ENCODE results near the gene THTPA. TPM values are rescaled to one million over a fixed set of nuclear protein-coding genes. Genes with fewer than 3 reads are reported as not detected.

Gene THTPA, protein sequence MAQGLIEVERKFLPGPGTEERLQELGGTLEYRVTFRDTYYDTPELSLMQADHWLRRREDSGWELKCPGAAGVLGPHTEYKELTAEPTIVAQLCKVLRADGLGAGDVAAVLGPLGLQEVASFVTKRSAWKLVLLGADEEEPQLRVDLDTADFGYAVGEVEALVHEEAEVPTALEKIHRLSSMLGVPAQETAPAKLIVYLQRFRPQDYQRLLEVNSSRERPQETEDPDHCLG
- 10 to 100 TPM; 16.5 to 19.3 (median 19.1) TPM for total RNA-seq
- 9.4 TPM for total RNA-seq (2013)

DNA sequence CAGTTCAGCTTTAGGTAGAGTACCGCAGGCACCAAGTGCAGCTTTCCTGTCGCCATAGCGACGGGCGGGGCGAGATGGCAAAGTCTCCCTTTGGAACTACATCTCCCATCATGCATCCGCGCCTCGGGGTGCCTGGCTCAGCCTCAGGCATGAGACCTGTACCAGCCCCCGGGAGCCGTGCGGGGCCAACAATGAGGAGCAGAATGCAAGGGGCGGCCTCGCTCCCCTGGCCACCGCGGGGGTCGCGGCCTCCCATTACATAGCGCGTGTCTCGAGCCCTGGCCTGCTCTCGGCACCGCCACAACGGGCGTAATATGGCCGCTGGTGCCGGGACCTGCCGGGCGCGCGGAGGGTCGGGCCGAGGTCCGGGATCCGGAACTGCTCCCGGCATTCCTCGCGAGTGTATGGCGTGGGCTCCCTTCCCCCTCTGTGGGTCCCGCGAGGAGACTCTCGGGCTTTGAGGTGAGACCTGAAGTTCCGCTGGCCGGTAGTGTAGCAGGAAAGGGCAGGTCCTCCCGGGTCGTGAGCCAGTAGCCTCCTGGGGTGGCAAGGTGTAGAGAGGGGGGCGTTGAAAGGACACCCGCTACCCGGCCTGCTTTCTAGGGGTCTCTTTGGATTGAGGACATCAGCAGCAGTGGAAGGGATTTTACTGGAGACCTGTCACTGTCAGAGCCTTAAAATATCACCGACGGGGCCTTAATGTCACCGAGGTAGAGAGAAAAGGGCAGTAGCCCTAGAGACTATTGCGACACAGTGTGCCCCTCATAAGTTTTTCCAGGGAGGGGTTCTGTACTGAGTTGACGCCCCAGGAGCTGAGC is at the start of gene THTPA:
THTPA (plus strand) TSS at position 390 of the 818 bp plus-strand sequence. CDS start 487 bp downstream, outside the sequence.
- Histone ChIP-seq H3K27me3 (ENCODE audit: control insufficient read depth, insufficient read depth, low read length) (peaks cover under 1% of the 10 kb centered on the region), H3K4me1 (ENCODE audit: control insufficient read depth, insufficient read depth, low read length) (peaks cover 29% of the 10 kb centered on the region), H3K36me3 (ENCODE audit: control insufficient read depth, insufficient read depth, low read length) (peaks cover 21% of the 10 kb centered on the region), H3K4me3 (ENCODE audit: low read length) (peak within 1 kb of the TSS; percentile 98), H3K27ac (ENCODE audit: low read length) (peak within 1 kb of the TSS; percentile 93), H3K9me3 (ENCODE audit: control insufficient read depth, insufficient read depth, low read length) (no peaks in the 10 kb centered on the region)
- H3K4me3 Mint-ChIP-seq, result peak within 1 kb of the TSS; percentile 98
- DNase-seq, result peak; percentile 83 to 96
- H3K36me3 Mint-ChIP-seq, result no peaks in the 10 kb centered on the region
- intact Hi-C loops (cut with micrococcal nuclease), result no loop called here
- TF ChIP-seq, protein P1, sequence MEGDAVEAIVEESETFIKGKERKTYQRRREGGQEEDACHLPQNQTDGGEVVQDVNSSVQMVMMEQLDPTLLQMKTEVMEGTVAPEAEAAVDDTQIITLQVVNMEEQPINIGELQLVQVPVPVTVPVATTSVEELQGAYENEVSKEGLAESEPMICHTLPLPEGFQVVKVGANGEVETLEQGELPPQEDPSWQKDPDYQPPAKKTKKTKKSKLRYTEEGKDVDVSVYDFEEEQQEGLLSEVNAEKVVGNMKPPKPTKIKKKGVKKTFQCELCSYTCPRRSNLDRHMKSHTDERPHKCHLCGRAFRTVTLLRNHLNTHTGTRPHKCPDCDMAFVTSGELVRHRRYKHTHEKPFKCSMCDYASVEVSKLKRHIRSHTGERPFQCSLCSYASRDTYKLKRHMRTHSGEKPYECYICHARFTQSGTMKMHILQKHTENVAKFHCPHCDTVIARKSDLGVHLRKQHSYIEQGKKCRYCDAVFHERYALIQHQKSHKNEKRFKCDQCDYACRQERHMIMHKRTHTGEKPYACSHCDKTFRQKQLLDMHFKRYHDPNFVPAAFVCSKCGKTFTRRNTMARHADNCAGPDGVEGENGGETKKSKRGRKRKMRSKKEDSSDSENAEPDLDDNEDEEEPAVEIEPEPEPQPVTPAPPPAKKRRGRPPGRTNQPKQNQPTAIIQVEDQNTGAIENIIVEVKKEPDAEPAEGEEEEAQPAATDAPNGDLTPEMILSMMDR (IDR thresholded peaks at IDR 0.05), result no peak
- H3K4me1 Mint-ChIP-seq, result peaks cover 28 to 33% of the 10 kb centered on the region in 2 donors
- under 1% methylated on average over 53 of the region's 54 CpGs for WGBS (ENCODE audit: insufficient coverage)
- H3K27me3 Mint-ChIP-seq (ENCODE audit: low read depth in 2 of 2), result no peaks in the 10 kb centered on the region
- H3K9me3 Mint-ChIP-seq, result no peaks in the 10 kb centered on the region
- H3K27ac Mint-ChIP-seq, result peak within 1 kb of the TSS; percentile 91 to 96
- peak; percentile 82 to 87 (median 86) for ATAC-seq

DNA sequence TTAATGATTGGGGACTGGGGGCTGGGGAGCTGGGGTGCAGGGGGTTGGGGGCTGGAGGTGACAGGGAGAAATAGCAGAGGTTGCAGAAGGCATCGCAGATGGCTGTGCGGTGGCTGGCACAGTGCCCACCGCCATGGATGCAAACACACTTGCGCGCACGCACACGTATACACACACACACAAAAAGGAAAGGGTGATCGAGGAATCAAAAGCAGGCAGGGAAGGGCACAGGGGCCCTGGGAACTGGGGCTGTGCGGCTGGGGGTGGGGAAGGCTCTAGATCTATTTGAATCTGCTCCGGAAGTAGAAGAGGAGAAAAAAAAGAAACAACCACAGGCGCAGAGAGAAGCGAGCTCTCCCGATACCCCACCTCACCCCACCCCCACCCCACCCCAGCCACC is 43.9 kb upstream of the THTPA start:
- Histone ChIP-seq H3K27me3 (ENCODE audit: control insufficient read depth, insufficient read depth, low read length) (no peaks in the 10 kb centered on the region), H3K4me1 (ENCODE audit: control insufficient read depth, insufficient read depth, low read length) (peaks cover 3% of the 10 kb centered on the region), H3K27ac (ENCODE audit: low read length) (no peak overlapping the region), H3K36me3 (ENCODE audit: control insufficient read depth, insufficient read depth, low read length) (no peaks in the 10 kb centered on the region), H3K4me3 (ENCODE audit: low read length) (no peak overlapping the region), H3K9me3 (ENCODE audit: control insufficient read depth, insufficient read depth, low read length) (no peaks in the 10 kb centered on the region)
- Mint-ChIP-seq H3K4me3 (peak overlapping the region; percentile 26), H3K9me3 (no peaks in the 10 kb centered on the region), H3K36me3 (no peaks in the 10 kb centered on the region), H3K27ac (no peak overlapping the region), H3K27me3 (ENCODE audit: low read depth in 2 of 2) (no peaks in the 10 kb centered on the region), H3K4me1 (peaks cover 6 to 17% of the 10 kb centered on the region in 2 donors)
- peak in 1 of 2 donors; percentile 44 for DNase-seq
- 43% methylated on average over 1 of the region's 13 CpGs for WGBS (ENCODE audit: insufficient coverage)
- ATAC-seq, result peak in 1 of 3 donors; percentile 10
- TF ChIP-seq, protein P1 (IDR thresholded peaks at IDR 0.05), result no peak
- intact Hi-C loops (cut with micrococcal nuclease), result no loop called here

DNA sequence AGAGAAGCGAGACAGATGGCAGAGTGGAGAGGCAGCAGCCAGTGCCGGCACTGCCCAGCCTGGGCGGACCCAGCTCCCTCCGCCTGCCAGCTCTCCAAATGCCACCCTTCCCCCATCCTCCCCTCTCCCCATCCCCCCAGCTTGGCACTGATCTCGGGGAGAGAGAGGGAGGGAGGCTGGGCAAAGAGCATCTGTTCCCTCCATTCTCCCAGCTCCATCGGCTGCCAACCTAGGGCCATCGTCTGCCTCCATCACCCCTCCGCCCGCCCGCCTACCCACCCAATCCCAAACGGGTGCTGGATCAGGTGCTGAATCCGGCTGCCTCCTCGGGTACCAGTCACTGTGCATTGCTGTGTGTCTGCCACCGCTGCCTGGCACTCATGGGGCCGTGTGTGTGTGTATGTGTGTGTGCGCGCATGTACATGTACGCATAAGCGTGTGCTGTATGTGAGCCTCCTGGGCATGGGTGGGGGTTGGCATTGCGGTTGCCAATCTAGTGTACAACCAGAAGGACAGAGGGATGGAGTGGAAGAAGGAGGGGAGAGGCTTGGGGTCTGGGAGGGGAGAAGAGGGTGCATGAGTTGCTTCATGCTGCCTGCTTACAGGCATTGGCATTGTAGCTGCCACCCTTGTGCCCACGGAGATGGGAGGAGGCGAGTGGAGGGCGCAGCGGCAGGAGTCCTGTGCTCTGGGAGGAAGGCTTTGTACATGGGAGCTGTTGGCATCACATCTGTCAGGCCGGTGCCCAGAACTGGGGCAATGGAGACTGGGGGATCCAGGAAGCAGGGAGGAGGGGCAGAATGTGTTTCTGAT is 42.9 kb upstream of the THTPA start:
- Histone ChIP-seq H3K4me3 (ENCODE audit: low read length) (no peak overlapping the region), H3K4me1 (ENCODE audit: control insufficient read depth, insufficient read depth, low read length) (peaks cover 3% of the 10 kb centered on the region), H3K27ac (ENCODE audit: low read length) (no peak overlapping the region), H3K27me3 (ENCODE audit: control insufficient read depth, insufficient read depth, low read length) (no peaks in the 10 kb centered on the region), H3K9me3 (ENCODE audit: control insufficient read depth, insufficient read depth, low read length) (no peaks in the 10 kb centered on the region), H3K36me3 (ENCODE audit: control insufficient read depth, insufficient read depth, low read length) (no peaks in the 10 kb centered on the region)
- H3K9me3 Mint-ChIP-seq, result no peaks in the 10 kb centered on the region
- peaks cover 6 to 17% of the 10 kb centered on the region in 2 donors for H3K4me1 Mint-ChIP-seq
- no peaks in the 10 kb centered on the region for H3K36me3 Mint-ChIP-seq
- intact Hi-C loops (cut with micrococcal nuclease), result no loop called here
- no peaks in the 10 kb centered on the region for H3K27me3 Mint-ChIP-seq (ENCODE audit: low read depth in 2 of 2)
- no peak for ATAC-seq
- DNase-seq, result no peak
- 90% methylated on average over 21 of the region's 25 CpGs for WGBS (ENCODE audit: insufficient coverage)
- no peak overlapping the region for H3K4me3 Mint-ChIP-seq
- TF ChIP-seq, protein P1 (IDR thresholded peaks at IDR 0.05), result no peak
- no peak overlapping the region for H3K27ac Mint-ChIP-seq

All from natural killer cell (primary cell).